T1000 (cell line): ENCODE results near the gene THSD7A.

ENCODE experiments used
- DNase-seq: peaks from one replicate; lab custom pipeline; 2025; ENCODE audit warnings: mixed read lengths; lab: John Stamatoyannopoulos, UW

The THSD7A gene

GRCh38 chr7:11831736-11832495 lies at the start of gene THSD7A:
Gene THSD7A (minus strand): TSS chr7:11832198. CDS start chr7:11831946, 252 bp downstream.
- peak; percentile 25 for DNase-seq

- DNase-seq, result no peak
Measured at GRCh38 chr7:11881680-11882079, 49.7 kb upstream of the THSD7A start.

- DNase-seq, result no peak
Measured at GRCh38 chr7:11875635-11876034, 43.6 kb upstream of the THSD7A start.

GRCh38 chr7:11865671-11866070 lies 33.7 kb upstream of the THSD7A start:
- no peak for DNase-seq

GRCh38 chr7:11858622-11859302 lies 26.8 kb upstream of the THSD7A start:
- DNase-seq, result no peak

- DNase-seq, result no peak
Measured at GRCh38 chr7:11858026-11858425, 26.0 kb upstream of the THSD7A start.

GRCh38 chr7:11848251-11848650 lies 16.3 kb upstream of the THSD7A start:
- no peak for DNase-seq

GRCh38 chr7:11847336-11847735 lies 15.3 kb upstream of the THSD7A start:
- DNase-seq, result no peak

- no peak for DNase-seq
Measured at GRCh38 chr7:11846361-11846955, 14.5 kb upstream of the THSD7A start.

- no peak for DNase-seq
Measured at GRCh38 chr7:11843113-11843765, 11.2 kb upstream of the THSD7A start.

GRCh38 chr7:11841657-11842056 lies 9.7 kb upstream of the THSD7A start:
- DNase-seq, result no peak

GRCh38 chr7:11835260-11835659 lies 3.3 kb upstream of the THSD7A start:
- DNase-seq, result no peak

GRCh38 chr7:11833431-11833830 lies 1.4 kb upstream of the THSD7A start:
- no peak for DNase-seq

- DNase-seq, result no peak
Measured at GRCh38 chr7:11831156-11831735, 752 bp downstream of the THSD7A start.

GRCh38 chr7:11830582-11831155 lies 1.3 kb downstream of the THSD7A start:
- DNase-seq, result no peak

- no peak for DNase-seq
Measured at GRCh38 chr7:11829954-11830353, 2.0 kb downstream of the THSD7A start.

GRCh38 chr7:11819947-11820346 lies 12.1 kb downstream of the THSD7A start:
- DNase-seq, result no peak

GRCh38 chr7:11819271-11819670 lies 12.7 kb downstream of the THSD7A start:
- DNase-seq, result no peak

- DNase-seq, result no peak
Measured at GRCh38 chr7:11818281-11818680, 13.7 kb downstream of the THSD7A start.

- no peak for DNase-seq
Measured at GRCh38 chr7:11817111-11817740, 14.8 kb downstream of the THSD7A start.

- DNase-seq, result no peak
Measured at GRCh38 chr7:11811709-11812108, 20.3 kb downstream of the THSD7A start.
